Left lung (tissue), 10 donors: ENCODE results near the gene SRSF3. TPM values are rescaled to one million over a fixed set of nuclear protein-coding genes. Genes with fewer than 3 reads are reported as not detected.

ENCODE experiments used
- ATAC-seq: fragments of 200-7000 bp; cut with Tn5 transposase; one replicate; pipeline ENCODE4 v1.9.1; 2020; ENCODE audit warnings: moderate library complexity
- DNase-seq, 4 donors: peaks; one replicate each; pipeline ENCODE4 v3.0.0-alpha.2; 2013 to 2020
- H3K27ac ChIP-seq, 2 donors: fragments of 200-600 bp; sonication (generic) in 1 of 2; one replicate each; pipeline versions ENCODE4 v1.5.0 to v1.8.0; 2020 to 2021
- H3K27me3 ChIP-seq, 2 donors: fragments of 200-600 bp; sonication (generic) in 1 of 2; one replicate each; pipeline versions ENCODE4 v1.5.0 to v1.8.0; 2020 to 2021
- H3K36me3 ChIP-seq, 2 donors: fragments of 200-600 bp; sonication (generic) in 1 of 2; one replicate each; pipeline versions ENCODE4 v1.5.0 to v1.8.0; 2020 to 2021
- H3K4me1 ChIP-seq, 2 donors: fragments of 200-600 bp; one replicate each; pipeline ENCODE4 v1.8.0; 2021
- H3K4me3 ChIP-seq, 2 donors: fragments of 200-600 bp; sonication (generic) in 1 of 2; one replicate each; pipeline versions ENCODE4 v1.5.0 to v1.8.0; 2020 to 2021; ENCODE audit warnings: mild to moderate bottlenecking in 1 of 2
- H3K9me3 ChIP-seq, 2 donors: fragments of 200-600 bp; sonication (generic) in 1 of 2; one replicate each; pipeline versions ENCODE4 v1.5.0 to v1.8.0; 2020 to 2021
- CTCF ChIP-seq, 2 donors: fragments of 200-600 bp; sonication (generic) in 1 of 2; IDR thresholded peaks; one replicate each; pipeline versions ENCODE4 v1.5.0 to v1.8.0; 2021; ENCODE audit warnings: antibody characterized with exemption in 2 of 2
- intact Hi-C, 2 donors: fragments of 100-400 bp; cut with DNase I; formaldehyde crosslinking; loops; one replicate each; pipeline versions ENCODE4 v1.11.2 to v1.14.2; 2022
- polyA plus RNA-seq, 6 donors: library from polyadenylated mRNA; unstranded; fragments of 120-200 nt; gene quantifications; one replicate each; pipeline ENCODE4 v1.2.1, GENCODE V29; 2013; ENCODE audit not compliant: insufficient read length in 6 of 6
- total RNA-seq, 2 donors: library from RNA; stranded (reverse); fragmentation: NEBNext Ultra II Directional; extraction: Animal tissue kit (Norgen Biotek cat#: 25700); gene quantifications; one replicate each; pipeline ENCODE4 v1.2.1, GENCODE V29; 2021
- donor health status: DM: no; HTN: yes; CAD: no.
- donor health status: DM: no; HTN: no; CAD: no.

SRSF3 gene
- total and polyA plus RNA-seq, 8 donors = 173 to 634 (median 529) TPM

DNA sequence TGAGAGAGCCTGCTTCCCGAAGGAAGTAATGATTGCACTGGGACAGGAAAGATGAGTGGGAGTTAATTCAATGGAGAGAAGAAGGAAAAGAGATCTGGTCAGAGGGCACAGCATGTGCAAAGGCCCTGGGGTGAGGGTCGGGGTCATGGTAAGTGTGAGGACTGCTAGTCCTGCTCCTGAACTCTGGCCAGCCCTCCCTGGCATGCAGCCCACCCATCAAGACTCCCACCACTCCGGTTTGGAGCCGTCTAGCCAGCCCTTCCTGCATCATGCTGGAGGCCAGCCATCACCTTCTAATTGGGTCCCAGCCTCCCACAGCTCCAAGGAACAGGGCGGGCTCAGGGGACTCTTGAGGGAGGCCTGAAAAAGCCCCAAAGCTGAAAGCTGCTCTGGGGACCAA is 42.1 kb downstream of the SRSF3 start:
- no peak overlapping the region for H3K27ac ChIP-seq
- peaks cover 0 to 5% of the 10 kb centered on the region in 2 donors for H3K4me1 ChIP-seq
- DNase-seq = no peak
- no peak for ATAC-seq
- intact Hi-C loops = no loop called here
- H3K36me3 ChIP-seq = no peaks in the 10 kb centered on the region
- H3K4me3 ChIP-seq = no peak overlapping the region
- H3K27me3 ChIP-seq = no peaks in the 10 kb centered on the region
- no peak for TF ChIP-seq CTCF (IDR thresholded peaks at IDR 0.05)
- no peaks in the 10 kb centered on the region for H3K9me3 ChIP-seq

GRCh38 chr6:36636687-36637418 is 42.7 kb downstream of the SRSF3 start:
- no peak overlapping the region for H3K4me3 ChIP-seq
- no peaks in the 10 kb centered on the region for H3K9me3 ChIP-seq
- no peak for ATAC-seq
- H3K27me3 ChIP-seq = no peaks in the 10 kb centered on the region
- H3K4me1 ChIP-seq = peaks cover 0 to 5% of the 10 kb centered on the region in 2 donors
- no peaks in the 10 kb centered on the region for H3K36me3 ChIP-seq
- no peak for DNase-seq
- no peak overlapping the region for H3K27ac ChIP-seq
- intact Hi-C loops = no loop called here
- no peak for TF ChIP-seq CTCF (IDR thresholded peaks at IDR 0.05)

GRCh38 chr6:36638579-36638978 is 44.4 kb downstream of the SRSF3 start:
- H3K36me3 ChIP-seq = no peaks in the 10 kb centered on the region
- H3K27ac ChIP-seq = no peak overlapping the region
- DNase-seq = no peak
- peaks cover 5% of the 10 kb centered on the region in 2 donors for H3K4me1 ChIP-seq
- no peaks in the 10 kb centered on the region for H3K9me3 ChIP-seq
- intact Hi-C loops = no loop called here
- TF ChIP-seq CTCF (IDR thresholded peaks at IDR 0.05) = no peak
- H3K4me3 ChIP-seq = no peak overlapping the region
- no peak for ATAC-seq
- no peaks in the 10 kb centered on the region for H3K27me3 ChIP-seq

GRCh38 chr6:36639171-36639808 is 45.1 kb downstream of the SRSF3 start:
- intact Hi-C loops = no loop called here
- no peak for DNase-seq
- no peak for TF ChIP-seq CTCF (IDR thresholded peaks at IDR 0.05)
- Histone ChIP-seq H3K4me3 (no peak overlapping the region), H3K27ac (no peak overlapping the region), H3K4me1 (peaks cover 0 to 11% of the 10 kb centered on the region in 2 donors), H3K36me3 (no peaks in the 10 kb centered on the region), H3K9me3 (no peaks in the 10 kb centered on the region), H3K27me3 (no peaks in the 10 kb centered on the region)
- ATAC-seq = no peak

- DNase-seq = no peak
- H3K4me3 ChIP-seq = no peak overlapping the region
- H3K9me3 ChIP-seq = no peaks in the 10 kb centered on the region
- no peaks in the 10 kb centered on the region for H3K27me3 ChIP-seq
- H3K27ac ChIP-seq = no peak overlapping the region
- peaks cover 0 to 19% of the 10 kb centered on the region in 2 donors for H3K4me1 ChIP-seq
- no peak for ATAC-seq
- no peaks in the 10 kb centered on the region for H3K36me3 ChIP-seq
- no peak for TF ChIP-seq CTCF (IDR thresholded peaks at IDR 0.05)
- intact Hi-C loops = no loop called here
These were observed 47.4 kb downstream of the SRSF3 start for GRCh38 chr6:36641543-36641942.
